Measurements from ENCODE around the gene CDK16. TPM values are rescaled to one million over a fixed set of nuclear protein-coding genes. Genes with fewer than 3 reads are reported as not detected.

The CDK16 gene
- polyA plus RNA-seq, 3 donors from 2014 or later = 3.0 to 16.6 (median 4.7) TPM

- DNase-seq = no peak
- H3K4me1 Mint-ChIP-seq = peaks cover 57 to 61% of the 10 kb centered on the region in 2 donors
- H3K9me3 Mint-ChIP-seq = no peaks in the 10 kb centered on the region
- peaks cover 5 to 16% (median 11%) of the 10 kb centered on the region in 3 donors for H3K27me3 Mint-ChIP-seq (ENCODE audit: low read depth in 3 of 3)
- H3K36me3 Mint-ChIP-seq = no peaks in the 10 kb centered on the region
- peak overlapping the region; percentile 87 to 96 (median 90) for H3K27ac Mint-ChIP-seq
- peak overlapping the region; percentile 90 to 94 (median 91) for H3K4me3 Mint-ChIP-seq
Measured at GRCh38 chrX:47191806-47192401, 26.6 kb upstream of the CDK16 start.

GRCh38 chrX:47193475-47194193 lies 24.8 kb upstream of the CDK16 start, which contains the start of gene UBA1:
TSS of gene UBA1 (plus strand) at chrX:47193829. CDS start at chrX:47198803, 4,974 bp downstream.
- Mint-ChIP-seq H3K4me3 (peak within 1 kb of the TSS; percentile 92 to 99 (median 95)), H3K9me3 (no peaks in the 10 kb centered on the region), H3K27me3 (ENCODE audit: low read depth in 3 of 3) (peaks cover 3 to 16% (median 7%) of the 10 kb centered on the region in 3 donors), H3K36me3 (peaks cover 0 to 8% (median 0%) of the 10 kb centered on the region in 3 donors), H3K27ac (peak within 1 kb of the TSS; percentile 92 to 99 (median 96)), H3K4me1 (peaks cover 68 to 78% of the 10 kb centered on the region in 2 donors)
- DNase-seq = peak; percentile 97 to 98 (median 97)

GRCh38 chrX:47194194-47194787 lies 24.2 kb upstream of the CDK16 start:
- H3K4me1 Mint-ChIP-seq = peaks cover 70 to 81% of the 10 kb centered on the region in 2 donors
- no peak for DNase-seq
- no peaks in the 10 kb centered on the region for H3K9me3 Mint-ChIP-seq
- H3K4me3 Mint-ChIP-seq = peak overlapping the region; percentile 92 to 99 (median 95)
- H3K27ac Mint-ChIP-seq = peak overlapping the region; percentile 92 to 99 (median 96)
- peaks cover 0 to 15% (median 0%) of the 10 kb centered on the region in 3 donors for H3K36me3 Mint-ChIP-seq
- peaks cover 3 to 18% (median 5%) of the 10 kb centered on the region in 3 donors for H3K27me3 Mint-ChIP-seq (ENCODE audit: low read depth in 3 of 3)

- H3K27ac Mint-ChIP-seq = peak overlapping the region; percentile 24 to 87 (median 74)
- no peaks in the 10 kb centered on the region for H3K9me3 Mint-ChIP-seq
- H3K36me3 Mint-ChIP-seq = peaks cover 0 to 30% (median 10%) of the 10 kb centered on the region in 3 donors
- H3K4me1 Mint-ChIP-seq = peaks cover 62 to 73% of the 10 kb centered on the region in 2 donors
- no peak for DNase-seq
- H3K4me3 Mint-ChIP-seq = peak overlapping the region; percentile 53 to 99 (median 95)
- peaks cover 3 to 14% (median 5%) of the 10 kb centered on the region in 3 donors for H3K27me3 Mint-ChIP-seq (ENCODE audit: low read depth in 3 of 3)
Measured at GRCh38 chrX:47196098-47196497, 22.4 kb upstream of the CDK16 start.

GRCh38 chrX:47197526-47197925 lies 21.0 kb upstream of the CDK16 start:
- H3K9me3 Mint-ChIP-seq = no peaks in the 10 kb centered on the region

GRCh38 chrX:47198026-47198686 lies 20.3 kb upstream of the CDK16 start:
- DNase-seq = no peak
- peak overlapping the region in 1 of 6 donors; percentile 67 for H3K27ac Mint-ChIP-seq
- no peak overlapping the region for H3K4me3 Mint-ChIP-seq
- no peaks in the 10 kb centered on the region for H3K9me3 Mint-ChIP-seq
- peaks cover 47 to 60% of the 10 kb centered on the region in 2 donors for H3K4me1 Mint-ChIP-seq
- peaks cover 3 to 12% (median 5%) of the 10 kb centered on the region in 3 donors for H3K27me3 Mint-ChIP-seq (ENCODE audit: low read depth in 3 of 3)
- peaks cover 0 to 48% (median 24%) of the 10 kb centered on the region in 3 donors for H3K36me3 Mint-ChIP-seq

More at GRCh38 chrX:47197526-47197925, 21.0 kb upstream of the CDK16 start:
- Mint-ChIP-seq H3K4me1 (peaks cover 52 to 65% of the 10 kb centered on the region in 2 donors), H3K4me3 (peak overlapping the region in 1 of 5 donors; percentile 51), H3K36me3 (peaks cover 0 to 42% (median 23%) of the 10 kb centered on the region in 3 donors), H3K27me3 (ENCODE audit: low read depth in 3 of 3) (peaks cover 3 to 13% (median 5%) of the 10 kb centered on the region in 3 donors), H3K27ac (peak overlapping the region in 3 of 6 donors; percentile 39 to 71 (median 64))
- no peak for DNase-seq

GRCh38 chrX:47198687-47199080 lies 19.8 kb upstream of the CDK16 start:
- H3K4me1 Mint-ChIP-seq = peaks cover 42 to 54% of the 10 kb centered on the region in 2 donors

GRCh38 chrX:47199286-47199685 lies 19.2 kb upstream of the CDK16 start:
- Mint-ChIP-seq H3K4me1 (peaks cover 39 to 51% of the 10 kb centered on the region in 2 donors), H3K27me3 (ENCODE audit: low read depth in 3 of 3) (peaks cover 0 to 8% (median 2%) of the 10 kb centered on the region in 3 donors), H3K9me3 (no peaks in the 10 kb centered on the region), H3K27ac (peak overlapping the region in 2 of 6 donors; percentile 22 to 53), H3K4me3 (no peak overlapping the region), H3K36me3 (peaks cover 0 to 55% (median 31%) of the 10 kb centered on the region in 3 donors)
- no peak for DNase-seq

More at GRCh38 chrX:47198687-47199080, 19.8 kb upstream of the CDK16 start:
- H3K27me3 Mint-ChIP-seq (ENCODE audit: low read depth in 3 of 3) = peaks cover under 1 to 9% (median 2%) of the 10 kb centered on the region in 3 donors
- no peaks in the 10 kb centered on the region for H3K9me3 Mint-ChIP-seq
- peaks cover 0 to 51% (median 27%) of the 10 kb centered on the region in 3 donors for H3K36me3 Mint-ChIP-seq
- DNase-seq = no peak
- peak overlapping the region in 3 of 6 donors; percentile 11 to 67 (median 27) for H3K27ac Mint-ChIP-seq
- no peak overlapping the region for H3K4me3 Mint-ChIP-seq

GRCh38 chrX:47200385-47201150 lies 17.9 kb upstream of the CDK16 start:
- peaks cover 29 to 38% of the 10 kb centered on the region in 2 donors for H3K4me1 Mint-ChIP-seq
- H3K36me3 Mint-ChIP-seq = peaks cover 4 to 63% (median 37%) of the 10 kb centered on the region in 3 donors
- peak overlapping the region in 1 of 6 donors; percentile 59 for H3K27ac Mint-ChIP-seq
- DNase-seq = no peak
- no peaks in the 10 kb centered on the region for H3K9me3 Mint-ChIP-seq
- H3K4me3 Mint-ChIP-seq = no peak overlapping the region
- H3K27me3 Mint-ChIP-seq (ENCODE audit: low read depth in 3 of 3) = peaks cover 0 to 8% (median 0%) of the 10 kb centered on the region in 3 donors

GRCh38 chrX:47201345-47201944 lies 17.0 kb upstream of the CDK16 start:
- H3K4me1 Mint-ChIP-seq = peaks cover 20 to 29% of the 10 kb centered on the region in 2 donors
- H3K9me3 Mint-ChIP-seq = no peaks in the 10 kb centered on the region
- peak overlapping the region in 2 of 6 donors; percentile 30 to 59 for H3K27ac Mint-ChIP-seq
- no peak overlapping the region for H3K4me3 Mint-ChIP-seq
- H3K36me3 Mint-ChIP-seq = peaks cover 4 to 70% (median 43%) of the 10 kb centered on the region in 3 donors
- no peak for DNase-seq
- peaks cover 0 to 4% (median 0%) of the 10 kb centered on the region in 3 donors for H3K27me3 Mint-ChIP-seq (ENCODE audit: low read depth in 3 of 3)

- no peak overlapping the region for H3K4me3 Mint-ChIP-seq
- H3K27ac Mint-ChIP-seq = no peak overlapping the region
- no peak for DNase-seq
- H3K36me3 Mint-ChIP-seq = peaks cover 4 to 77% (median 51%) of the 10 kb centered on the region in 3 donors
- peaks cover 0 to 4% (median 0%) of the 10 kb centered on the region in 3 donors for H3K27me3 Mint-ChIP-seq (ENCODE audit: low read depth in 3 of 3)
- H3K4me1 Mint-ChIP-seq = peaks cover 12 to 21% of the 10 kb centered on the region in 2 donors
- H3K9me3 Mint-ChIP-seq = no peaks in the 10 kb centered on the region
Measured at GRCh38 chrX:47202316-47202715, 16.2 kb upstream of the CDK16 start.

GRCh38 chrX:47202877-47203276 lies 15.6 kb upstream of the CDK16 start:
- H3K9me3 Mint-ChIP-seq = no peaks in the 10 kb centered on the region
- no peak for DNase-seq
- peaks cover 4 to 77% (median 53%) of the 10 kb centered on the region in 3 donors for H3K36me3 Mint-ChIP-seq
- no peak overlapping the region for H3K4me3 Mint-ChIP-seq
- peaks cover 7 to 15% of the 10 kb centered on the region in 2 donors for H3K4me1 Mint-ChIP-seq
- peaks cover 0 to 4% (median 0%) of the 10 kb centered on the region in 3 donors for H3K27me3 Mint-ChIP-seq (ENCODE audit: low read depth in 3 of 3)
- no peak overlapping the region for H3K27ac Mint-ChIP-seq
